Epithelial cell of esophagus (primary cell): Measurements from ENCODE around the gene MPHOSPH6.

Experiments
- DNase-seq: peaks from one replicate; pipeline ENCODE4 v3.0.0; 2010; ENCODE audit warnings: low read depth
- H3K4me3 ChIP-seq: 2 replicates; pipeline ENCODE4 v1.5.1; 2011; ENCODE audit warnings: mild to moderate bottlenecking, low read length, control low read depth
- CTCF ChIP-seq: IDR thresholded peaks from 2 replicates; pipeline ENCODE4 v1.5.1; 2011; ENCODE audit warnings: low read depth, mild to moderate bottlenecking, low read length, control low read depth, inconsistent platforms; ENCODE audit not compliant: insufficient read depth; ENCODE audit errors: missing control alignments

Gene MPHOSPH6

GRCh38 chr16:82176204-82176603 lies 6.2 kb upstream of the MPHOSPH6 start:
- no peak for TF ChIP-seq CTCF
- no peak overlapping the region for H3K4me3 ChIP-seq
- DNase-seq: no peak

GRCh38 chr16:82175627-82176026 lies 5.6 kb upstream of the MPHOSPH6 start:
- no peak for TF ChIP-seq CTCF
- H3K4me3 ChIP-seq: no peak overlapping the region
- no peak for DNase-seq

- no peak for DNase-seq
- no peak overlapping the region for H3K4me3 ChIP-seq
- TF ChIP-seq CTCF: no peak
These were observed 2.4 kb downstream of the MPHOSPH6 start for GRCh38 chr16:82167670-82168069.

- no peak for TF ChIP-seq CTCF
- H3K4me3 ChIP-seq: no peak overlapping the region
- DNase-seq: no peak
These were observed 9.8 kb downstream of the MPHOSPH6 start for GRCh38 chr16:82160226-82160625.

GRCh38 chr16:82157836-82158235 lies 12.2 kb downstream of the MPHOSPH6 start:
- no peak overlapping the region for H3K4me3 ChIP-seq
- no peak for TF ChIP-seq CTCF
- DNase-seq: no peak

GRCh38 chr16:82157534-82157812 lies 12.6 kb downstream of the MPHOSPH6 start:
- no peak for DNase-seq
- no peak for TF ChIP-seq CTCF
- no peak overlapping the region for H3K4me3 ChIP-seq

GRCh38 chr16:82156761-82157533 lies 13.1 kb downstream of the MPHOSPH6 start:
- no peak overlapping the region for H3K4me3 ChIP-seq
- DNase-seq: no peak
- TF ChIP-seq CTCF: no peak
